DOHH2 (cell line): Measurements from ENCODE around the gene FAM156B.
"Not testable (repeated sequence)": the region's sequence is repeated elsewhere in the genome, so short reads cannot be mapped to it uniquely, and the experiment has no call there.

Source experiments
- CTCF ChIP-seq: fragments of 200-600 bp; sonication (generic); IDR thresholded peaks from one replicate; pipeline ENCODE4 v1.5.1; 2014; ENCODE audit warnings: antibody characterized with exemption, mild to moderate bottlenecking, low read depth, low read length; ENCODE audit not compliant: poor library complexity, severe bottlenecking
- EZH2phosphoT487 ChIP-seq: fragments of 200-600 bp; sonication (generic); IDR thresholded peaks from 2 replicates; pipeline ENCODE4 v1.6.1; 2017; ENCODE audit warnings: borderline replicate concordance, mild to moderate bottlenecking, antibody characterized with exemption, low read length, moderate library complexity, mixed read lengths

GRCh38 chrX:52914704-52915103 is 17.6 kb downstream of the FAM156B start:
- TF ChIP-seq CTCF, EZH2phosphoT487: not testable (repeated sequence)
